Uterus (tissue), 4 donors: Measurements from ENCODE around the gene SEPTIN10. TPM values are rescaled to one million over a fixed set of nuclear protein-coding genes. Genes with fewer than 3 reads are reported as not detected.

ENCODE experiments used
- DNase-seq, 2 donors: peaks; one replicate each; pipeline ENCODE4 v3.0.0-alpha.2; 2019 to 2020
- H3K27ac ChIP-seq, 2 donors: fragments of 200-600 bp; sonication (generic); 1 replicate in 1 of 2; 2 replicates in 1 of 2; pipeline ENCODE4 v1.5.1; 2016 to 2018
- H3K27me3 ChIP-seq, 2 donors: fragments of 200-600 bp; sonication (generic); one replicate each; pipeline ENCODE4 v1.5.1; 2018 to 2019; ENCODE audit warnings: control low read depth in 1 of 2
- H3K36me3 ChIP-seq, 2 donors: fragments of 200-600 bp; sonication (generic); one replicate each; pipeline ENCODE4 v1.5.1; 2019; ENCODE audit warnings: control low read depth in 1 of 2
- H3K4me1 ChIP-seq, 2 donors: fragments of 200-600 bp; sonication (generic); one replicate each; pipeline ENCODE4 v1.5.1; 2018 to 2019; ENCODE audit warnings: control low read depth in 1 of 2
- H3K4me3 ChIP-seq, 2 donors: fragments of 200-600 bp; sonication (generic); 1 replicate in 1 of 2; 2 replicates in 1 of 2; pipeline ENCODE4 v1.5.1; 2018 to 2019; ENCODE audit warnings: mild to moderate bottlenecking in 1 of 2
- H3K9me3 ChIP-seq, 2 donors: fragments of 200-600 bp; sonication (generic); one replicate each; pipeline ENCODE4 v1.5.1; 2019; ENCODE audit warnings: control low read depth in 1 of 2
- CTCF ChIP-seq, 4 experiments: fragments of 200-600 bp in 2 of 4; fragments of 450-650 bp in 2 of 4; sonication (generic) in 2 of 4; IDR thresholded peaks; one replicate each; pipeline ENCODE4 v1.5.1; 2016 to 2019; ENCODE audit warnings: antibody characterized with exemption in 4 of 4, mild to moderate bottlenecking in 2 of 4, moderate library complexity in 1 of 4
- POLR2A ChIP-seq, 2 donors: fragments of 450-650 bp; IDR thresholded peaks; one replicate each; pipeline ENCODE4 v1.6.1; 2016; ENCODE audit warnings: antibody characterized with exemption in 2 of 2, mild to moderate bottlenecking in 1 of 2, moderate library complexity in 1 of 2
- intact Hi-C: fragments of 100-400 bp; cut with DNase I; formaldehyde crosslinking; loops from one replicate; pipeline ENCODE4 v1.15.1; 2023; ENCODE audit warnings: low total_unique reads
- total RNA-seq, 4 donors: library from RNA; depleted of rRNA in 3 of 4; stranded (reverse); fragments of >200 nt in 3 of 4; gene quantifications; one replicate each; pipeline versions ENCODE4 v1.1.0 to v1.2.4, GENCODE V29; 2014 to 2023
- donor health status: DM: yes; HTN: yes; CAD: no.

Gene SEPTIN10
- total RNA-seq, 4 donors from 2014 or later: 52.8 to 181 (median 121) TPM

GRCh38 chr2:109611467-109612095, 2.2 kb downstream of the SEPTIN10 start:
- Histone ChIP-seq H3K4me3 (no peak overlapping the region), H3K27me3 (no peaks in the 10 kb centered on the region), H3K27ac (no peak overlapping the region), H3K9me3 (no peaks in the 10 kb centered on the region), H3K36me3 (no peaks in the 10 kb centered on the region), H3K4me1 (peaks cover 0 to 13% of the 10 kb centered on the region in 2 donors)
- no peak for TF ChIP-seq POLR2A (IDR thresholded peaks at IDR 0.05)
- no peak for TF ChIP-seq CTCF (IDR thresholded peaks at IDR 0.05)
- no peak for DNase-seq
- intact Hi-C loops: no loop called here

- TF ChIP-seq CTCF (IDR thresholded peaks at IDR 0.05): no peak
- TF ChIP-seq POLR2A (IDR thresholded peaks at IDR 0.05): no peak
- no peak for DNase-seq
- Histone ChIP-seq H3K36me3 (no peaks in the 10 kb centered on the region), H3K4me3 (no peak overlapping the region), H3K4me1 (peaks cover 0 to 5% of the 10 kb centered on the region in 2 donors), H3K9me3 (no peaks in the 10 kb centered on the region), H3K27ac (peak overlapping the region; percentile 39 to 42), H3K27me3 (no peaks in the 10 kb centered on the region)
- intact Hi-C loops: no loop called here
Observed at GRCh38 chr2:109609352-109610024, 4.3 kb downstream of the SEPTIN10 start.

DNA sequence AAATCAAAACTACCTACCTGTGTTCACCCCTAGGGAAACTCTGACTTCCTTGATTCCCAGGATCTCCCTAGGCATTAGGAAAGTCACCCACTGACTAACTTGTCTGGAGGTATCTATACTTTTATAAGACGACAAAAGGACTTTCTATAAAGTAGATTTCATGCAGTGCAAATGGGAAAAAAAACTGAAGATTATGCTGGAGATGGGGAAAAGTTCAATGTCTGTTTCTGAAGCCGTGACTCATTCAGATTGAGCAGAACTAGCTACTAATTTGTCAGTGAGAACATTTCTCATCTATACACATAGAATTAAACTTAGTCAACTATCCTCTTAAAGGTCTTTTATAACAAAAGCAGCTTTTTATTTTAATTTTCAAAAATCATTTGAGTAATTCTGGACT, 6.0 kb downstream of the SEPTIN10 start:
- Histone ChIP-seq H3K4me3 (no peak overlapping the region), H3K4me1 (peaks cover 0 to 5% of the 10 kb centered on the region in 2 donors), H3K27me3 (no peaks in the 10 kb centered on the region), H3K9me3 (no peaks in the 10 kb centered on the region), H3K27ac (no peak overlapping the region), H3K36me3 (no peaks in the 10 kb centered on the region)
- no peak for DNase-seq
- intact Hi-C loops: no loop called here
- TF ChIP-seq POLR2A (IDR thresholded peaks at IDR 0.05) (no peak), CTCF (IDR thresholded peaks at IDR 0.05) (no peak)

- no peak overlapping the region for H3K27ac ChIP-seq
- H3K36me3 ChIP-seq: no peaks in the 10 kb centered on the region
- no peaks in the 10 kb centered on the region for H3K27me3 ChIP-seq
- H3K4me1 ChIP-seq: peaks cover 0 to 5% of the 10 kb centered on the region in 2 donors
- no peak for DNase-seq
- TF ChIP-seq CTCF (IDR thresholded peaks at IDR 0.05) (no peak), POLR2A (IDR thresholded peaks at IDR 0.05) (no peak)
- intact Hi-C loops: no loop called here
- H3K9me3 ChIP-seq: no peaks in the 10 kb centered on the region
- H3K4me3 ChIP-seq: no peak overlapping the region
Observed at GRCh38 chr2:109604597-109604996, 9.2 kb downstream of the SEPTIN10 start.

DNA sequence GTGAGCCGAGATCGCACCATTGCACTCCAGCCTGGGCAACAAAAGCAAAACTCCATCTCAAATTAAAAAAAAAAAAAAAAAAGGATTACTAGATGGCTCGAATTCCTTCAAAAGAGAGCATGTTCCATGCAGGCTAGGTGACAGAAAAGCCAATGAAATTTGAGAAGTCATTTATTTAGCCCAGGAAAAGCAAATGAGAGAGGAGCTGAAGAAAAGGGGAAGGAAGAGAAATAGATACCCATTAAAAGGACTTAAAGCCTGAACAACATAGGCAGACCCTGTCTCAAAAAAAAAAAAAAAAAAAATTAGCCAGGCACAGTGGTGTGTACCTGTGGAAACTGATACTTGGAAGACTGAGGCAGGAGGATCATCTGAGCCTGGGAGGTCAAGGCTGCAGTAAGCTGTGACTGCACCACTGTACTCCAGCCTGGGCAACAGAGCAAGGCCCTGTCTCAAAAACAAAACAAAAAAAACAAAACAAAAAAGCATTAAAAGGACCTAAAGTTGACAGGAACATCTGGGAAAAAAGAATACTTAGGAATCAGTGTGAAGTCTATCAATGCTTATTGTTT, 11.1 kb downstream of the SEPTIN10 start:
- intact Hi-C loops: no loop called here
- H3K4me1 ChIP-seq: peaks cover 0 to 5% of the 10 kb centered on the region in 2 donors

More for the DNA sequence above, 11.1 kb downstream of the SEPTIN10 start:
- no peaks in the 10 kb centered on the region for H3K27me3 ChIP-seq
- no peaks in the 10 kb centered on the region for H3K36me3 ChIP-seq
- DNase-seq: no peak
- no peak overlapping the region for H3K4me3 ChIP-seq
- TF ChIP-seq CTCF (IDR thresholded peaks at IDR 0.05) (no peak), POLR2A (IDR thresholded peaks at IDR 0.05) (no peak)
- no peaks in the 10 kb centered on the region for H3K9me3 ChIP-seq
- H3K27ac ChIP-seq: no peak overlapping the region
